HEK293 (cell line): ENCODE data around the gene HES7.

Experiments used
- AEBP2 ChIP-seq: fragments of 450-650 bp; formaldehyde crosslinking; IDR thresholded peaks from 2 replicates; pipeline ENCODE4 v1.5.1; 2016; ENCODE audit warnings: missing biosample characterization, missing genetic modification characterization, borderline replicate concordance
- KLF7 ChIP-seq: fragments of 450-650 bp; formaldehyde crosslinking; IDR thresholded peaks from 2 replicates; pipeline ENCODE4 v1.5.1; 2016; ENCODE audit warnings: missing biosample characterization, missing genetic modification characterization, borderline replicate concordance
- OVOL3 ChIP-seq: fragments of 450-650 bp; formaldehyde crosslinking; IDR thresholded peaks from 2 replicates; pipeline ENCODE4 v1.5.1; 2016; ENCODE audit warnings: missing biosample characterization, missing genetic modification characterization
- RBAK ChIP-seq: fragments of 450-650 bp; formaldehyde crosslinking; IDR thresholded peaks from 2 replicates; pipeline ENCODE4 v1.5.1; 2016; ENCODE audit warnings: missing biosample characterization, missing genetic modification characterization
- SP3 ChIP-seq: fragments of 450-650 bp; formaldehyde crosslinking; IDR thresholded peaks from 2 replicates; pipeline ENCODE4 v1.5.1; 2016; ENCODE audit warnings: missing biosample characterization, missing genetic modification characterization
- ZBTB11 ChIP-seq: fragments of 450-650 bp; formaldehyde crosslinking; conservative IDR thresholded peaks from 2 replicates; pipeline ENCODE4 v1.5.1; 2016; ENCODE audit warnings: low read depth, missing biosample characterization, missing genetic modification characterization
- ZBTB8A ChIP-seq: fragments of 450-650 bp; formaldehyde crosslinking; IDR thresholded peaks from 2 replicates; pipeline ENCODE4 v1.5.1; 2016; ENCODE audit warnings: missing biosample characterization, missing genetic modification characterization
- ZFP3 ChIP-seq: fragments of 450-650 bp; formaldehyde crosslinking; IDR thresholded peaks from 2 replicates; pipeline ENCODE4 v1.5.1; 2016; ENCODE audit warnings: low read depth, missing biosample characterization, missing genetic modification characterization
- ZFP37 ChIP-seq: fragments of 450-650 bp; formaldehyde crosslinking; IDR thresholded peaks from 2 replicates; pipeline ENCODE4 v1.5.1; 2016; ENCODE audit warnings: missing biosample characterization, missing genetic modification characterization
- ZNF138 ChIP-seq: fragments of 450-650 bp; formaldehyde crosslinking; IDR thresholded peaks from 2 replicates; pipeline ENCODE4 v1.5.1; 2016; ENCODE audit warnings: missing biosample characterization, missing genetic modification characterization, borderline replicate concordance
- ZNF140 ChIP-seq: fragments of 450-650 bp; formaldehyde crosslinking; IDR thresholded peaks from 2 replicates; pipeline ENCODE4 v1.5.1; 2016; ENCODE audit warnings: missing biosample characterization, missing genetic modification characterization
- ZNF202 ChIP-seq: fragments of 450-650 bp; formaldehyde crosslinking; IDR thresholded peaks from 2 replicates; pipeline ENCODE4 v1.5.1; 2016; ENCODE audit warnings: missing biosample characterization, missing genetic modification characterization, borderline replicate concordance
- ZNF266 ChIP-seq: fragments of 450-650 bp; formaldehyde crosslinking; IDR thresholded peaks from 2 replicates; pipeline ENCODE4 v1.5.1; 2016; ENCODE audit warnings: missing biosample characterization, missing genetic modification characterization, low read depth
- ZNF292 ChIP-seq: fragments of 450-650 bp; formaldehyde crosslinking; IDR thresholded peaks from 2 replicates; pipeline ENCODE4 v1.5.1; 2016; ENCODE audit warnings: low read depth, missing biosample characterization, missing genetic modification characterization, borderline replicate concordance
- ZNF302 ChIP-seq: fragments of 450-650 bp; formaldehyde crosslinking; IDR thresholded peaks from 2 replicates; pipeline ENCODE4 v1.5.1; 2016; ENCODE audit warnings: missing biosample characterization, missing genetic modification characterization, low read depth
- ZNF341 ChIP-seq: fragments of 450-650 bp; formaldehyde crosslinking; IDR thresholded peaks from 2 replicates; pipeline ENCODE4; 2016; ENCODE audit warnings: low read depth, missing biosample characterization, missing genetic modification characterization
- ZNF354C ChIP-seq: fragments of 450-650 bp; formaldehyde crosslinking; IDR thresholded peaks from 2 replicates; pipeline ENCODE4 v1.5.1; 2016; ENCODE audit warnings: missing biosample characterization, missing genetic modification characterization, low read depth, borderline replicate concordance
- ZNF394 ChIP-seq: fragments of 450-650 bp; formaldehyde crosslinking; IDR thresholded peaks from 2 replicates; pipeline ENCODE4 v1.5.1; 2016; ENCODE audit warnings: missing biosample characterization, missing genetic modification characterization, mild to moderate bottlenecking, moderate library complexity, borderline replicate concordance
- ZNF404 ChIP-seq: fragments of 450-650 bp; formaldehyde crosslinking; IDR thresholded peaks from 2 replicates; pipeline ENCODE4 v1.5.1; 2017; ENCODE audit warnings: missing biosample characterization, missing genetic modification characterization
- ZNF426 ChIP-seq: fragments of 450-650 bp; formaldehyde crosslinking; IDR thresholded peaks from 2 replicates; pipeline ENCODE4 v1.5.1; 2017; ENCODE audit warnings: missing biosample characterization, missing genetic modification characterization, mild to moderate bottlenecking, inconsistent platforms, moderate library complexity
- ZNF501 ChIP-seq: fragments of 450-650 bp; formaldehyde crosslinking; IDR thresholded peaks from 2 replicates; pipeline ENCODE4 v1.5.1; 2016; ENCODE audit warnings: missing biosample characterization, missing genetic modification characterization
- ZNF514 ChIP-seq: fragments of 450-650 bp; formaldehyde crosslinking; IDR thresholded peaks from 2 replicates; pipeline ENCODE4 v1.5.1; 2016; ENCODE audit warnings: missing biosample characterization, missing genetic modification characterization
- ZNF560 ChIP-seq: fragments of 450-650 bp; formaldehyde crosslinking; IDR thresholded peaks from 2 replicates; pipeline ENCODE4 v1.5.1; 2017; ENCODE audit warnings: missing biosample characterization, missing genetic modification characterization, borderline replicate concordance
- ZNF623 ChIP-seq: fragments of 450-650 bp; formaldehyde crosslinking; IDR thresholded peaks from 2 replicates; pipeline ENCODE4 v1.5.1; 2016; ENCODE audit warnings: missing biosample characterization, missing genetic modification characterization
- ZNF664 ChIP-seq: fragments of 450-650 bp; formaldehyde crosslinking; IDR thresholded peaks from 2 replicates; pipeline ENCODE4 v1.5.1; 2016; ENCODE audit warnings: missing biosample characterization, missing genetic modification characterization
- ZSCAN23 ChIP-seq: fragments of 450-650 bp; formaldehyde crosslinking; IDR thresholded peaks from 2 replicates; pipeline ENCODE4 v1.5.1; 2016; ENCODE audit warnings: missing biosample characterization, missing genetic modification characterization
- TF ChIP-seq, protein P1 (sequence below): fragments of 450-650 bp; formaldehyde crosslinking; IDR thresholded peaks from 2 replicates; pipeline ENCODE4 v1.5.1; 2016; ENCODE audit warnings: missing biosample characterization, missing genetic modification characterization
- TF ChIP-seq, protein P2 (sequence below): fragments of 450-650 bp; formaldehyde crosslinking; IDR thresholded peaks from 2 replicates; pipeline ENCODE4 v1.5.1; 2016; ENCODE audit warnings: missing biosample characterization, missing genetic modification characterization, borderline replicate concordance
- TF ChIP-seq, protein P3 (sequence below): fragments of 450-650 bp; formaldehyde crosslinking; IDR thresholded peaks from 2 replicates; pipeline ENCODE4 v1.5.1; 2016; ENCODE audit warnings: missing biosample characterization, missing genetic modification characterization

HES7 gene

DNA sequence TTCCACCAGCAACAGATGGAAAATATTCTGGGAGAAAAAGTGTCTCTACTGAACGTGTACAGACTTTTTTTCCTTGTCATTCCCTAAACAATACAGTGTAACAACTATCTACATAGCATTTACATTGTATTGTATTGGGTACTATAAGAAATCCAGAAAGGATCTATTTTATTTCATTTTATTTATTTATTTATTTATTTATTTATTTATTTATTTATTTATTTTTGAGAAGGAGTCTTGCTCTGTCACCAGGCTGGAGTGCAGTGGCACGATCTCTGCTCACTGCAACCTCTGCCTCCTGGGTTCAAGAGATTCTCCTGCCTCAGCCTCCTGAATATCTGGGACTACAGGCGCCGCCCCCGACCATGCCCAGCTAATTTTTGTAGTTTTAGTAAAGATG lies 46.0 kb downstream of the HES7 start (continued):
- TF ChIP-seq ZBTB11 (tag by site-specific recombination) (peak; percentile 89), ZNF341 (tag by site-specific recombination) (peak; percentile 27; the same call in 1 of the 2 replicates), ZNF302 (0 out of 2 replicates have a peak, but pooled peaks have one; percentile 23), ZNF501 (tag by site-specific recombination) (peak; percentile 63; the same call in 1 of the 2 replicates), AEBP2 (tag by site-specific recombination) (peak; percentile 96; the same call in 1 of the 2 replicates), ZNF354C (tag by site-specific recombination) (0 out of 2 replicates have a peak, but pooled peaks have one; percentile 80), ZNF426 (tag by site-specific recombination) (peak; percentile 99), ZBTB8A (tag by site-specific recombination) (peak; percentile 90), ZNF404 (peak; percentile 93), ZFP3 (tag by site-specific recombination) (0 out of 2 replicates have a peak, but pooled peaks have one; percentile 45), RBAK (tag by site-specific recombination) (peak; percentile 58; the same call in 1 of the 2 replicates), ZNF394 (peak; percentile 99), OVOL3 (tag by site-specific recombination) (0 out of 2 replicates have a peak, but pooled peaks have one; percentile 39), ZNF266 (peak; percentile 88), ZSCAN23 (tag by site-specific recombination) (peak; percentile 62; the same call in 1 of the 2 replicates), ZNF138 (tag by site-specific recombination) (peak; percentile 59; the same call in 1 of the 2 replicates), ZNF514 (0 out of 2 replicates have a peak, but pooled peaks have one; percentile 67), ZNF202 (tag by site-specific recombination) (peak; percentile 90; the same call in 1 of the 2 replicates), SP3 (tag by site-specific recombination) (peak; percentile 30; the same call in 1 of the 2 replicates), ZFP37 (peak; percentile 92), KLF7 (tag by site-specific recombination) (0 out of 2 replicates have a peak, but pooled peaks have one; percentile 21), ZNF623 (peak; percentile 90), ZNF664 (tag by site-specific recombination) (peak; percentile 84), ZNF292 (peak; percentile 81), ZNF560 (tag by site-specific recombination) (peak; percentile 89), ZNF140 (tag by site-specific recombination) (peak; percentile 97)
- TF ChIP-seq, protein P1, sequence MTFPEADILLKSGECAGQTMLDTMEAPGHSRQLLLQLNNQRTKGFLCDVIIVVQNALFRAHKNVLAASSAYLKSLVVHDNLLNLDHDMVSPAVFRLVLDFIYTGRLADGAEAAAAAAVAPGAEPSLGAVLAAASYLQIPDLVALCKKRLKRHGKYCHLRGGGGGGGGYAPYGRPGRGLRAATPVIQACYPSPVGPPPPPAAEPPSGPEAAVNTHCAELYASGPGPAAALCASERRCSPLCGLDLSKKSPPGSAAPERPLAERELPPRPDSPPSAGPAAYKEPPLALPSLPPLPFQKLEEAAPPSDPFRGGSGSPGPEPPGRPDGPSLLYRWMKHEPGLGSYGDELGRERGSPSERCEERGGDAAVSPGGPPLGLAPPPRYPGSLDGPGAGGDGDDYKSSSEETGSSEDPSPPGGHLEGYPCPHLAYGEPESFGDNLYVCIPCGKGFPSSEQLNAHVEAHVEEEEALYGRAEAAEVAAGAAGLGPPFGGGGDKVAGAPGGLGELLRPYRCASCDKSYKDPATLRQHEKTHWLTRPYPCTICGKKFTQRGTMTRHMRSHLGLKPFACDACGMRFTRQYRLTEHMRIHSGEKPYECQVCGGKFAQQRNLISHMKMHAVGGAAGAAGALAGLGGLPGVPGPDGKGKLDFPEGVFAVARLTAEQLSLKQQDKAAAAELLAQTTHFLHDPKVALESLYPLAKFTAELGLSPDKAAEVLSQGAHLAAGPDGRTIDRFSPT (tag by site-specific recombination) = peak; percentile 31; the same call in 1 of the 2 replicates
- TF ChIP-seq, protein P2, sequence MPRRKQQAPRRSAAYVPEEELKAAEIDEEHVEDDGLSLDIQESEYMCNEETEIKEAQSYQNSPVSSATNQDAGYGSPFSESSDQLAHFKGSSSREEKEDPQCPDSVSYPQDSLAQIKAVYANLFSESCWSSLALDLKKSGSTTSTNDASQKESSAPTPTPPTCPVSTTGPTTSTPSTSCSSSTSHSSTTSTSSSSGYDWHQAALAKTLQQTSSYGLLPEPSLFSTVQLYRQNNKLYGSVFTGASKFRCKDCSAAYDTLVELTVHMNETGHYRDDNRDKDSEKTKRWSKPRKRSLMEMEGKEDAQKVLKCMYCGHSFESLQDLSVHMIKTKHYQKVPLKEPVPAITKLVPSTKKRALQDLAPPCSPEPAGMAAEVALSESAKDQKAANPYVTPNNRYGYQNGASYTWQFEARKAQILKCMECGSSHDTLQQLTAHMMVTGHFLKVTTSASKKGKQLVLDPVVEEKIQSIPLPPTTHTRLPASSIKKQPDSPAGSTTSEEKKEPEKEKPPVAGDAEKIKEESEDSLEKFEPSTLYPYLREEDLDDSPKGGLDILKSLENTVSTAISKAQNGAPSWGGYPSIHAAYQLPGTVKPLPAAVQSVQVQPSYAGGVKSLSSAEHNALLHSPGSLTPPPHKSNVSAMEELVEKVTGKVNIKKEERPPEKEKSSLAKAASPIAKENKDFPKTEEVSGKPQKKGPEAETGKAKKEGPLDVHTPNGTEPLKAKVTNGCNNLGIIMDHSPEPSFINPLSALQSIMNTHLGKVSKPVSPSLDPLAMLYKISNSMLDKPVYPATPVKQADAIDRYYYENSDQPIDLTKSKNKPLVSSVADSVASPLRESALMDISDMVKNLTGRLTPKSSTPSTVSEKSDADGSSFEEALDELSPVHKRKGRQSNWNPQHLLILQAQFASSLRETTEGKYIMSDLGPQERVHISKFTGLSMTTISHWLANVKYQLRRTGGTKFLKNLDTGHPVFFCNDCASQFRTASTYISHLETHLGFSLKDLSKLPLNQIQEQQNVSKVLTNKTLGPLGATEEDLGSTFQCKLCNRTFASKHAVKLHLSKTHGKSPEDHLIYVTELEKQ = peak; percentile 7; the same call in 1 of the 2 replicates
- TF ChIP-seq, protein P3, sequence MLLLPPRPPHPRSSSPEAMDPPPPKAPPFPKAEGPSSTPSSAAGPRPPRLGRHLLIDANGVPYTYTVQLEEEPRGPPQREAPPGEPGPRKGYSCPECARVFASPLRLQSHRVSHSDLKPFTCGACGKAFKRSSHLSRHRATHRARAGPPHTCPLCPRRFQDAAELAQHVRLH (tag by site-specific recombination) = peak; percentile 78
